GM12874 (cell line): ENCODE data around the gene IFITM1.

Source experiments
- TF ChIP-seq, protein P1 (sequence below): IDR thresholded peaks from 2 replicates; pipeline ENCODE4 v1.5.1; 2011; ENCODE audit warnings: low read depth, mild to moderate bottlenecking, control low read depth, low read length, moderate library complexity; ENCODE audit not compliant: insufficient read depth

Gene IFITM1

DNA sequence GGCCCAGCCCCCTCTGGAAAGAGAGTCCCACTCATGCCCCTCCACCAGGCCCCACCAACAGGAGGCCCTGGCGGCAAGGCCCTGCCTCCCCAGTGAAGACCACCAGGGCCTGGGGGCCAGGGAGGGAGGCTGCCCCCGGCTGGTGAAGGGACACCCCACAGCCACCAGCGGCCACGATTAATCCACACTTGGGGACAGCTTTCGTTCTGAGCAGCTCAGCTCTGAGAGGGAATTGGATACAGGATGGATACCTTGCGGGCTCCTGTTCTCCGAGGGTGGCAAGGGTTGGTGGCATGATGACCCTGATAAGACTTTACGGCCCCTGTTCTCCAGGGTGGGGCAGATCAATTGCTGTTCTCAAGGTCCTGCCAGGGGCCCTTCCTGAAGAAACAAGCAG is 42.5 kb upstream of the IFITM1 start:
- TF ChIP-seq, protein P1, sequence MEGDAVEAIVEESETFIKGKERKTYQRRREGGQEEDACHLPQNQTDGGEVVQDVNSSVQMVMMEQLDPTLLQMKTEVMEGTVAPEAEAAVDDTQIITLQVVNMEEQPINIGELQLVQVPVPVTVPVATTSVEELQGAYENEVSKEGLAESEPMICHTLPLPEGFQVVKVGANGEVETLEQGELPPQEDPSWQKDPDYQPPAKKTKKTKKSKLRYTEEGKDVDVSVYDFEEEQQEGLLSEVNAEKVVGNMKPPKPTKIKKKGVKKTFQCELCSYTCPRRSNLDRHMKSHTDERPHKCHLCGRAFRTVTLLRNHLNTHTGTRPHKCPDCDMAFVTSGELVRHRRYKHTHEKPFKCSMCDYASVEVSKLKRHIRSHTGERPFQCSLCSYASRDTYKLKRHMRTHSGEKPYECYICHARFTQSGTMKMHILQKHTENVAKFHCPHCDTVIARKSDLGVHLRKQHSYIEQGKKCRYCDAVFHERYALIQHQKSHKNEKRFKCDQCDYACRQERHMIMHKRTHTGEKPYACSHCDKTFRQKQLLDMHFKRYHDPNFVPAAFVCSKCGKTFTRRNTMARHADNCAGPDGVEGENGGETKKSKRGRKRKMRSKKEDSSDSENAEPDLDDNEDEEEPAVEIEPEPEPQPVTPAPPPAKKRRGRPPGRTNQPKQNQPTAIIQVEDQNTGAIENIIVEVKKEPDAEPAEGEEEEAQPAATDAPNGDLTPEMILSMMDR = no peak

DNA sequence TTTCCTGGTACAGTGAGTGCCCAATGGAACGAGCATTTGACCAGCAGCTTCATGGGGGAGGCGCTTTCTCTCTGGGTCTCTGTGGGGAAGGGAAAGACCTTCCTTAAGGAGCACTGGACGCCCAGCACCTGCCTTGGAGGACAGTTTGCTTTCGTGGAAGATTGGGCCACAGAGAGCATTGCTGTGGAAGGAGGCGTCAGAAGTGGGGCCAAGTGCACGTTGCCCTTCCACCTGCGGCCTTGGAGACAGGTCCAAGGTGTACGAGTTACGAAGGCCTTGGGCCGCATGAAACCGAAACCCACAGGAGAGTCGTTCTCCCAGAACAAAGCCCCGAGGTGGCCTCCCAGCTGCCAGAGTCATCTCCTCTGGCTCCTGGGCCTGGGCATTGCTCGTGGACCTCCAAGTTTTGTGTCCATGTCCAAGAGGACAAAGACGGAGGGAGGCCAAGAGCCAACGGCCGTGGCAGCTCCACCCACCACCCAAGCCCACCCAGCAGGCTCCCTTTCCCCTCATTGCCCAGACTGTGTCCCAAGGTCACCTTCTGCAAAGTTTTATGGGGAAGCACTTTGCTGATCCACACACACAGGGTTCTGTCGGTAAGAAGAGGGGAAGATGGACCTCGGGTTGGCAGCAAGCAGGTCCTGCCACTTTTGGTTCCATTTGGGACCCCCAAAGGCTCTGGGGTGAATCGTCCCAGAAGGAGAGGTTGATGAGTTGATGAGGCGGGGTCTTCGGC is 41.5 kb upstream of the IFITM1 start:
- TF ChIP-seq, protein P1 = no peak

DNA sequence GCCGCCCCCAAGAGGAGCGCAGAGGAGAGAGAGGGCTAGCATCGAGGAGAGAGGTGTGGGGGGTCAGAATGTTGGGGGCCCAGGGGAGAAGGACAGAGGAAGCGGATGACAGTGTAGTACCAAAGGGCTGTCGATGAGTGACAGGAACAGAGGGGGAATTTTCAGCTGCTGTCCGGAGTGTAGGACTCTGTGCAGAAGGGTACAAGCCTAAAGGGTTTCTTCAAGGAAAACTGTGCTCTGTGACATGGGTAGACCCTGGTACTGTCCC is 41.0 kb upstream of the IFITM1 start:
- TF ChIP-seq, protein P1 = no peak

DNA sequence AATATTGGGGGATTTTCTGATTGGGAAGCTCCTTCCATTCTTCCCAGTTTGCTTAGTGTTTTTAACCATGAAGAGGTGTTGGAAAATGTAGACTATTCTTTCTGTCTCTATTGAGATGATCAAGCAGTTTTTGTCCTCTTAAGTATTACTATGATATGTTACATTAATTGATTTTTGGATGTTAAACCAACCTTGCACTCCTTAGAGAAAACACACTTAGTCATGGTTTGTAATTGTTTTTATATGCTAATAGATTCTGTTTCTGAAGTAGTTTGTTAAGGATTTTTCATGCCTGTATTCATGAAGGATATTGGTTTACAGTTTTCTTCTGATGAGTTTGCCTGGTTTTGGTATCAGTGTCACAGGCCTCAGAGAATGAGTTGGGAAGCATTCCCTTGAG is 37.6 kb upstream of the IFITM1 start:
- TF ChIP-seq, protein P1 = no peak

DNA sequence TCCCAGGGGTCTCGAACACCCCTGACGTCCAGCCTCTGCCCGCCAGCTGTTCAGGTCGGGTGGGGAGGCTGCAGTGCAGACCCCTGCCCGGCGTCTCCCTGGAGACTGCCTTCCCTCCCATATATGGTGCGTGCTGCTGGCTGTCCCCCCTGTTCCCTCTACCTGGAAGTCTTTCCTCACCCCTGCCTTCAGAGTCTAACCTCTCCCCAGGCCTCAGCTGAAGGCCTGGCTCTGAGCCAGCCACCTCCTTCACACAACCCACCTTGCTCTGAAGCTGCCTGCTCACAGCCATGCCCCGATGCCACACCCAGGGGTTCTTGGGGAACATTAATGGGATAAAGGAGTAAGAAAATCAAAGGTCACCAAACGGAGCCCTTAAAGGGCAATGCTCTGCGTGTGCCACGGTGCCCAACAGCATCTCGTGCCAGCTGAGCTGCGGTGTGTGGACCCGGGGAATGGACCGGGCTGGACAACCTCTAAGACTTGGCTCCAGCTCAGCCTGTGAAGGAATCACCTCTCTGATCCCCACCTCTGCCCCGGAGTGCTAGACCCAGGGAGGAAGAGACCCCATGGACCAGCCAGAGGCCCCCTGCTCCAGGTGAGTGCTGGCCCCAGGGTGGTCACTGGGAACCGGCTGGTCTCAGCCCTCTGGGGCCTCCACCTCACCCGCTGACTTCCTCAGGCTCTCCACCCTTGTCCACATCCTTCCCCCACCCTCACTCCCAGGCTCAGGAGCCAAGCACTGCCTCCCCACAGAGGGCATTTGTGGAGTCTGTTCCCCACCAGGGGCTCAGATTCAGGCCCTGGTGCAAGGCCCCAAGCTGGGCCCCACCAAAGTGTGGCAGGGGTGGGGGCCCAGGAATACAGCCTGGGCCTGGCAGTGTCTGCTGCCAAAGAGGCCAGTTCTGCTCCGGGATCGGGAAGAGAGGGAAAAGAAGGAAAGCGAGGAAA is 35.6 kb upstream of the IFITM1 start, which contains the start of gene NLRP6:
TSS of gene NLRP6 (plus strand) at position 407 of the 951 bp plus-strand sequence. CDS start at position 570, 163 bp downstream.
- TF ChIP-seq, protein P1 = no peak

DNA sequence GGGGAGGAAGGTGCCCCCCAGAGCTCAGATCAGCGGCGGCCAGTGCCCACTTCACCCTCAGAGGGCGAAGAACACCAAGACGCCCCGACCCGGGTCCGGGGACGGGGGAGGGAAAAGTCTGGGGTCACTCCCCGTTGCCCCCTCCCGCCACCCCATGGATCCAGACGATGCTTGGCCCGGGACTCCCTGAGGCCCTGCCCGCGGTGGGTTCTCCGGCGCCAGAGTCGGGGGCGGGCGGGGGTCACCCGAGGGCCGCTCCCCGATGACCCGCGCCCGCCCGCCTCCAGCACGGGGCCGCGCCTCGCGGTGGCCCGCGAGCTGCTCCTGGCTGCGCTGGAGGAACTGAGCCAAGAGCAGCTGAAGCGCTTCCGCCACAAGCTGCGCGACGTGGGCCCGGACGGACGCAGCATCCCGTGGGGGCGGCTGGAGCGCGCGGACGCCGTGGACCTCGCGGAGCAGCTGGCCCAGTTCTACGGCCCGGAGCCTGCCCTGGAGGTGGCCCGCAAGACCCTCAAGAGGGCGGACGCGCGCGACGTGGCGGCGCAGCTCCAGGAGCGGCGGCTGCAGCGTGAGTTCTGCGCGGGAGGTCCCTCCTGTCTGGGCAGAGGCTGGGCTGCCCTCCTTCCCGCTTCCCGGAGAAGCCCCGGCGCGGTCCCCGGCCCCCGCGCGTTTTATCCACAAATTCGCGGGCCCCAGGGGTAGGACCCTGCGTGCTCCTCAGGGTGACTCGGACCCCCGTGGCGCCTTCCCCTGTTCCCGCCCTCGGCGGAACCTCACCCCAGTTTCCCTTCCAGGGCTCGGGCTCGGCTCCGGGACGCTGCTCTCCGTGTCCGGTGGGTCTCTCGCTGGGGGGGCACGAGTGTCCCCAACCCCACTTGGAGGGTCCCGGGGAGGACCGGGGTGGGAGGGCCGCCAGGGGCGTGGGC is 34.5 kb upstream of the IFITM1 start:
- TF ChIP-seq, protein P1 = no peak
